NB4 (cell line): ENCODE data around the gene NR3C1.

Experiments used
- DNase-seq: peaks from one replicate; pipeline ENCODE4 v3.0.0; 2010; ENCODE audit warnings: low read depth
- H3K4me3 ChIP-seq: one replicate; pipeline ENCODE4 v1.5.1; 2011; ENCODE audit warnings: mild to moderate bottlenecking, low read depth, low read length, moderate library complexity
- MYC ChIP-seq: IDR thresholded peaks from 2 replicates; pipeline ENCODE4 v1.6.1; 2011; ENCODE audit warnings: low read depth, low read length
- POLR2A ChIP-seq: IDR thresholded peaks from 2 replicates; pipeline ENCODE4 v1.6.1; 2011; ENCODE audit warnings: mild to moderate bottlenecking; ENCODE audit not compliant: insufficient read length; ENCODE audit errors: extremely low read depth
- TF ChIP-seq, protein P1 (sequence below): IDR thresholded peaks from one replicate; pipeline ENCODE4 v1.5.1; 2012; ENCODE audit warnings: low read depth, low read length
- TF ChIP-seq, protein P2 (sequence below): IDR thresholded peaks from 2 replicates; pipeline ENCODE4 v1.6.1; 2011; ENCODE audit warnings: low read depth, low read length

NR3C1 gene

DNA sequence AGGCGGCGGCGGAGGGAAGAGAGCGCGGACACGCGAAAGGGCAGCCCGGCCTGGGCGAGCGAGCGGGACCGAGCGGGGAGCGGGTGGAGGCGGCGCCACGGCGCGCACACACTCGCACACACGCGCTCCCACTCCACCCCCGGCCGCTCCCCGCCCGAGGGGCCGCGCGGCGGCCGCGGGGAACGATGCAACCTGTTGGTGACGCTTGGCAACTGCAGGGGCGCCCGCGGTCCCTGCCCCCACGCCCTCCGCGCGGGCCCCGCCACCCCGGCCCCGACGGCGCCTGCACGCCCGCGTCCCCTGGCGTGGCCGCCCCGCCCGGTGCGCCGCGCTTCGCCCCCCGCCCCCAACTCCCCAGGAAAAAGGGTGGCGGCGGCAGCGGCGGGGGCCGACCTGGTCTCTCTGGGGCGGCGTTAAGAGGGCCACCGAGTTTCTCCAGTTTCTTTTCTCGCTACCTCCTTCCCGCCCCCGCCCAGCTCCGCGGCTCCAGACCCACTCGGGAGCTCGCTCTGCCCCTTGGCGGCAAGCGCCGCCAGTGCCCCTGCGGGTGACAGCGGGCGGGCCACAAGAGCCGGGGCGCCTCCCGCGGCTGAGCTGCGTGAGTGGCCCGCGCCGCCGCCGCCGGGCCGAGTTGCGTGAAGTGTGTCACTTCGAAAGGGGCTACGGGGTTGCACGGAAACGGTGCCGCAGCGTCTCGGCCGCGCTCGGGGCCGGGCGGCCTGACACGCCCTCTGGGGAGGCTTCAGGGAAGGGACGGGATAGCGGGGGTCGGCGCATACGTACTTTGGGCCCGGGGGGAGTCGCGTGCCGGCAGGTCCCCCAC is at the start of gene NR3C1:
Gene NR3C1, minus strand, starts transcription at position 94 of the 823 bp plus-strand sequence. CDS start 2,847 bp downstream, outside the sequence.
- peak within 1 kb of the TSS; percentile 95 for H3K4me3 ChIP-seq
- peak; percentile 44 for TF ChIP-seq POLR2A
- TF ChIP-seq MYC = peak; percentile 64
- TF ChIP-seq, protein P1, sequence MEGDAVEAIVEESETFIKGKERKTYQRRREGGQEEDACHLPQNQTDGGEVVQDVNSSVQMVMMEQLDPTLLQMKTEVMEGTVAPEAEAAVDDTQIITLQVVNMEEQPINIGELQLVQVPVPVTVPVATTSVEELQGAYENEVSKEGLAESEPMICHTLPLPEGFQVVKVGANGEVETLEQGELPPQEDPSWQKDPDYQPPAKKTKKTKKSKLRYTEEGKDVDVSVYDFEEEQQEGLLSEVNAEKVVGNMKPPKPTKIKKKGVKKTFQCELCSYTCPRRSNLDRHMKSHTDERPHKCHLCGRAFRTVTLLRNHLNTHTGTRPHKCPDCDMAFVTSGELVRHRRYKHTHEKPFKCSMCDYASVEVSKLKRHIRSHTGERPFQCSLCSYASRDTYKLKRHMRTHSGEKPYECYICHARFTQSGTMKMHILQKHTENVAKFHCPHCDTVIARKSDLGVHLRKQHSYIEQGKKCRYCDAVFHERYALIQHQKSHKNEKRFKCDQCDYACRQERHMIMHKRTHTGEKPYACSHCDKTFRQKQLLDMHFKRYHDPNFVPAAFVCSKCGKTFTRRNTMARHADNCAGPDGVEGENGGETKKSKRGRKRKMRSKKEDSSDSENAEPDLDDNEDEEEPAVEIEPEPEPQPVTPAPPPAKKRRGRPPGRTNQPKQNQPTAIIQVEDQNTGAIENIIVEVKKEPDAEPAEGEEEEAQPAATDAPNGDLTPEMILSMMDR = peak; percentile 22
- TF ChIP-seq, protein P2, sequence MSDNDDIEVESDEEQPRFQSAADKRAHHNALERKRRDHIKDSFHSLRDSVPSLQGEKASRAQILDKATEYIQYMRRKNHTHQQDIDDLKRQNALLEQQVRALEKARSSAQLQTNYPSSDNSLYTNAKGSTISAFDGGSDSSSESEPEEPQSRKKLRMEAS = no peak; the same call in 1 of the 2 replicates
- DNase-seq = peak; percentile 92

DNA sequence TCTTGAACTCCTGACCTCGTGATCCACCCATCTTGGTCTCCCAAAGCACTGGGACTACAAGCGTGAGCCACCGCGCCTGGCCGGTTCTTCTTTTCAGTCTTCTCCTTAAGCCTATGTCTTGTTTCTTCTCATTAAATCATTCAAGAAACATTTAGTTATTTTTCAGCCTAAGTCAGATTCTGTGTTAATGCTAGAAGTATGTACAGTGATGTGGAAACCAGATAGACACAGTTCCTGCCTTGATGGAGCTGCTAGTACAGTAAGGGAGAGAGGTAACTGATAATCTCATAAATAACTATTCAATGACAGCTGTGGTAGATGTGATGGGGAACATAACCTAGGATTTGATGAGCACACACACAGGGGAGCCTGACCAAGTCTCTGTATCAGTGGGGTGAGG is 46.3 kb upstream of the NR3C1 start:
- no peak overlapping the region for H3K4me3 ChIP-seq
- no peak for DNase-seq
- TF ChIP-seq MYC (no peak), POLR2A (no peak)
- TF ChIP-seq, protein P2 = no peak
- TF ChIP-seq, protein P1 = no peak

DNA sequence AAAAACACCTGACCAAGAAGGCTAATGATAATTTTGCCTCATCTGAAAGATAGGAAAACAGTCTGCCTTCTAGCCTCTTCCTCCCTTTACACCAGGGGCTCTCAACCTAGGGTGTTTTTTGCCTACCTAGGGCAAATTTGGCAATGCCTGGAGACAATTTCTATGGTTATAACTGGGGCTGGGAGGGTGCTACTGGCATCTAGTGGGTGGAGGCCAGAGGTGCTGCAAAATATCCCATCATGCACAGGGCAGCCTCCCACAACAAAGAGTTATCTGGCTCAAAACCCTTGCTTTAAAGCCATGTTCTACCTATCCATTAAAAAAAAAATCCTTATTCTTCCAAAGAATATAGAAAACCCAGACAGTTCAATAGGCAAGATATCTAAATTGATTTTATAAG is 45.0 kb upstream of the NR3C1 start:
- H3K4me3 ChIP-seq = no peak overlapping the region
- no peak for TF ChIP-seq MYC
- no peak for TF ChIP-seq POLR2A
- TF ChIP-seq, protein P1 = no peak
- TF ChIP-seq, protein P2 = no peak

DNA sequence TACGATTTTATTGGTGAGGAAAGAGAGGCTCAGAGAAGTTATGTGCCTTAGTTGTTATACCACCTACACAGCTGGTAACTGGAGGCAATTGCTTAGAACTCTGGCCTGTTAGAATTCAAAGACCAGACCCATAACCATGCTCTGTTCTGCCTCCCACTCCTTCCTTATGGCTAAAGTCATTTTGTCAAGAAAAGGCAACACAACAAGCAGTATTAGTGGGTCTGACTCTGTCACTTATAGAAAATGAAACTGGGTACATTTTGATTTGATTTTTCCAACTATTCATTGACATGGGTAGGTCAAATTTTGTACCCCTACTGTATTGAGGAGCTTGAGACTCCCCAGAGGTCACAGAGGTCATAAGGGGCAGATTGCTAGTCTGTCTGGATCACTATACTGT is 44.5 kb upstream of the NR3C1 start:
- no peak for DNase-seq
- TF ChIP-seq, protein P1 = no peak
- no peak for TF ChIP-seq MYC
- TF ChIP-seq, protein P2 = no peak
- no peak for TF ChIP-seq POLR2A
- no peak overlapping the region for H3K4me3 ChIP-seq

More for the DNA sequence above, 45.0 kb upstream of the NR3C1 start:
- no peak for DNase-seq

DNA sequence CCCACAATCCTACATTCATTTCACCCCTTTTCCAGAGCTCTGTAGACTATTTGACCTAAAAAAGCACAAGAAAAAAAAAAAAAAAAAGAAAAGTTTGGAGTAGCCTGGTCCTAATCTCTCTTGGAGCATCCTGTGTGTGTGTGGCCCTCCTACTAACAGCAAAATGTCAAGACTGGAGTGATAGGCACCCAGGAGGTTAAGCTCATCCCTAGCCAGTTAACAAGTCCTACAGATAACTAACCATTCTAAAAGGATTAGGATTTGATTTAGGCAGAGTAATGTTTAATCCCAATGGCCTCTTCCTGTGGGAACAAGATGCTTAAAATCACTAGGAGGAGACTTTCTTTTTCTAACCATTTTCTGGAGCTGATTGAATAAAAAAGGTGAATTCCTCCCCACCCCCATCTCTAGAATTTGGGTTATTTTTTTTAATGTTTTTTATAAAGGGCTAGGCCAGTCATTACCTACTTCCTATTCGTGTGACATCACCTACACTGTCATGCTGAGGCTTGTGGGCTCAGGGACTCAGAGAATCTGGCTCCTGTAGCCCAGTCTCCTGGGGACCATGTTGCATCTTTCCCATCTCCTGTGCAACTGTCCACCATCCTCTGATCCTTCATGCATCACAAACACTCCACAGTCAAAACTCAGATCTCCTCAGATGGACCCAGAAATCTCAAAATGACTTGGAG is 43.2 kb upstream of the NR3C1 start:
- TF ChIP-seq POLR2A = no peak
- TF ChIP-seq, protein P1 = no peak
- TF ChIP-seq, protein P2 = no peak
- DNase-seq = no peak
- H3K4me3 ChIP-seq = no peak overlapping the region
